ENCODE data around the gene MYOD1.

The MYOD1 gene

DNA sequence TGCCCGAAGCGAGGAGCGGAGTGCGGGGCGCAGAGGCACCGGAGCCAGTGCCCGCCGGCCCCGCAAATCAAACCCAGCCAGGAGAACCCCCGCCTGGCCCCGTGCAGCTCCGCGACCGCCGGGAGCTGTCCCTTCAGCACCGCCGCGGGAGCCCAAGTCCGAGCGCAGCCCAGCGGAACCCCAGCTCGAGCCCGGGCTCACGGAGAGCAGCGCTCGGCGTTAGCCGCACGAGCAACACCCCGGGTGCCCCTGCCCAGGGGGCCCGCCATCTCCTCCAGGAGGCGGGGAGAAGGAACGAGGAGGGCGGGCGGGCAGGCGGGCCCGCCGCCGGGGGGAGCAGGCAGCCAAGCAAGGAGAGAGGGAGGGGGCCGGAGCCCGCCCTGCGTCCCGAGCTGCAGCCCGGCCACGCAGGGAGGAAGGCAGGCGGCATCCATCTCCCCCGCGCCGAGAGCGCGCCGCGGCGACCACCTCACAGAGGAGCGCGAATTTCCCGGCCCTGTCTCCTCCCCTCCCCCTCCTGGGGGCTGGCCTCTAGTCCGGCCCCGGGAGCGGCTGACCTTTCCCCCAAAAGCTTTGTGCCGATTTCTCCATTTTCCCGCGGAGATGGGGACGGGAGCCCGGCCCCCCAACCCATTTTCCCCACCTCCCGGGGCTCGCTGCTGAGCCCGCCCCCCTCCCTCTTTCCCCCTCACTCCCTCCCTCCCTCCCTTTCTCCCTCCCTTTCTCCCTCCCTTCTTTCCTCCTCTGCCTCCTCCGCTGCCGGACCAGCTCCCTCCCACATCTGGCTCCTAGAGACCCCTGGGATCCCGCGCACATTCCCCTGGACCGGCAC, 15.8 kb downstream of the MYOD1 start:
- DNase-seq (ENCODE audit: low read depth): no peak

DNA sequence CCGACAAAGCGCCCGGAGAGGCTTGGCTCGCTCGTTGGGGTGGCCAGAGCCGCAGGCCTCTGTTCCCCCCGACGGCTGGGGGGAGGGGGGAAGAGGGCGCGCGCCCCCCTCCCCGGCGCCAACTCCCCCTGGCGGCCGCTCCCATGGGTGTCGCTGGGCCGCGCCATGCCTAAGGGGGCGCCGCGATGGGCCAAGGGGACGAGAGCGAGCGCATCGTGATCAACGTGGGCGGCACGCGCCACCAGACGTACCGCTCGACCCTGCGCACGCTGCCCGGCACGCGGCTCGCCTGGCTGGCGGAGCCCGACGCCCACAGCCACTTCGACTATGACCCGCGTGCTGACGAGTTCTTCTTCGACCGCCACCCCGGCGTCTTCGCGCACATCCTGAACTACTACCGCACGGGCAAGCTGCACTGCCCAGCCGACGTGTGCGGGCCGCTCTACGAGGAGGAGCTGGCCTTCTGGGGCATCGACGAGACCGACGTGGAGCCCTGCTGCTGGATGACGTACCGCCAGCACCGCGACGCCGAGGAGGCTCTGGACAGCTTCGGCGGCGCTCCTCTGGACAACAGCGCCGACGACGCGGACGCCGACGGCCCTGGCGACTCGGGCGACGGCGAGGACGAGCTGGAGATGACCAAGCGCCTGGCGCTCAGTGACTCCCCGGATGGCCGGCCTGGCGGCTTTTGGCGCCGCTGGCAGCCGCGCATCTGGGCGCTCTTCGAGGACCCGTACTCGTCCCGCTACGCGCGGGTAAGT, 16.6 kb downstream of the MYOD1 start:
- DNase-seq (ENCODE audit: low read depth): no peak

DNA sequence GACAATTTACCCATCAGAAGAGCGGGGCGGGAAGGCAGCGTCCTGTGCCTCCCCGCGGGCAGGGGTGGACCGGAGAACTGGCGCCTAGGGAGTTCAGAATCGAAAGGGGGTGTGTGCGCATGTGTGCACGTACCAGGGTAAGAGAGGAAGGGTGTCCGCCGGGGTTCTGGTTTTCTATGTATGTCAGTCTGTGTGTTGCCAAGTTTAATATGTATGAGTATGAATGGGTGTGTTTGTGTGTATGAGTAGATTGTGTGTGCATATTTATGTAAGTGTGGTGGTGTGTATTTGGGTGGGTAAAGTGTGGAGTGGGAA, 17.2 kb downstream of the MYOD1 start:
- DNase-seq (ENCODE audit: low read depth): no peak

DNA sequence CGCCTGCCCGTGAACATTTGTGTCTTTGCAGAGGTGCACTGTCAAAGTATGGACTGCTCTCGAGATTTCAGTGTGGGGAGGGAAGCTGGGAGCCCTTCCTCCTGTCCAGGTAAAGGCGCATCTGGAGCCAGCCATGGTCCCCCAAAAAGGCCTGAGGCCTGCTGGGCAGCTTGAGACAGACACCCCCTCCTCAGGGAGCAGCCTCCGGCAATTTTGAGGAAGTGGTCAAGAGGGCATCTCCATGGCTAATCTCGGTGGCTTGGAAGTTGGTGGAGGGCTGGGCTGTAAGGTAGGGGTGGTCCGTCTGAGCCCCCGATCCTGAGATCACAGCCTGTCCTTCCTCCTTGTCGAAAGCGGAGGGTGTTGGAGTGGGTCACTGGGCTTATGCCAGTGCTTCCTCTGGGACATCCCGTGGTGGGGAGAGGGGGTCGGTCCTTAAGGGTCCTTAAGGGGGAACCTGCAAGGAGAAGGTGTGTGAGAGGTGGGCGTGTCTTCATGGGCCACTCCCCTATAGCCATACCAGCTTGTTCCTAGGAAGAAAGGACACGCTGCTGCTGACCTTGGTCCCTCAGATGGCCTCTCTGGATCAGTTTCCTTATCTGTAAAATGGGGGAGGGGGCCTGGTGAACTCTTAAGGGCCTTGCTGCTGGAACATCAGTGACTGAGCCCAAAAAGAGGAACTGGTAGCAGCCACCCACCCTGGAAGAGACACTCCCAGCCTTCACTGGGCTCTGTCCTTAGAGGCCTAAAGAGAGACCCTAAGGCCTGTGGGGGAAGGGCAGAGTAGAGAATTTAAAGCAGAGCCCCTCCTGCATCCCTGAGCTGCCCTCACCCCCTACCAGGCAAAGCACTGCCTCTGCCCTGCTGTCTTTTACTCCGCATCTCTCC, 17.8 kb downstream of the MYOD1 start:
- no peak for DNase-seq (ENCODE audit: low read depth)

DNA sequence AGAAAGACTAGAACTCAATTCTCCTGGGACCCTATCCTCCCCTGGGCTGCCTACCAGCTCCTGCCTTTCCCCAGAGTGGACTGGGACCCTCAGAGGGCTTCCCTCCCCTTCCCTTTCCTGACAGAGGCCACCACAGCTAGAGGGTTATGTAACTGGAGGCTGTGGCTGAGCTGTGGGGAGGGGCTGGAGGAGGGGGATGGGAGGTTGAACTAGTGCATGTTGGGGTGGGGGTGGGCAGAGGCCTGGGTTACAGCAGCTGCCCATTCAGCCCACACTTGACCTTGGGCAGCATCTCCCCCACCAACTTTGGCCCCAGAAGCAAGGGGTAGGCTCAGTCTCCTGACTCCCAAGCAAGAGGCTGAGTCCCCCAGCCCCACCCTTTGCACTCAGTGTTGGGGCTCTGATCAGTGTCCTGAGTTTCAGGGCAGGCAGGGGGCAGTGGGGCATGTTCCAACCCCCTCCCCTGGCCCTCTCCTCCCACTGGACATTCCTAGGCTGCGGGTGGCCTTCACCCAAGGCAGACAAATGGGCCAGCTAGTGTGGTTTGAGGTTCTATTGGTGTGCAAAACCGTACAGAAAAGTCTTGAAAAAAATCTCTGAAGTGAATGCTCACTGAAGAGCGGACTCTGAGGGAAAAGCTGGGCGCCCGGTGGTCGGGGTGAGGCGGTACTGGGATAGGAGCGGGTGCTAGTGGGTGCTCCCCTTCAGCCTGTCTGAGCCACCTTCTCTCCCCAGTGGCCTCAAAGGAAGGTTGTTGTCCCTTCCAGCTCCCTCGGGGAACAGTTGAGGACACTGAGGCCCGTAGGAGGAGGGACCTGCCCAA, 19.0 kb downstream of the MYOD1 start:
- DNase-seq (ENCODE audit: low read depth): no peak

DNA sequence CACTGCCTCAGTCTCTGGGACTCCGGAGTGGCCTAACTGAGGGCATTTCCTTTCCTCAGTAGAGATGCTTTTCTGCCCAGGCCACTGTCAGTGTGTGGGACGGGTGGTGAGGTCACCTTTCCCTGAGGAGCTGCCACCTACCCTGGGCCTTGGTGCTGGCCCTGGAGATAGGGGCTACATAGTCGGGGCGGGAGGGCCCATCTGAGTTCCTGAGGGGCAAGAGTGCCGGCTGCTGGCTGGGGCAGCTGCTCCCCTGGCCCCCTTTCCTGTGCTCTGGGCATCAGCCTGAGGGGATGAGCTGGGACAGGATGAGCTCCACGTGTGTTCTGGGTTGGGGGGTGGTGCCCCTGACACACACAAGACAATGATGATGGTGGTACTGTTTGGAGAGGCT, 20.6 kb downstream of the MYOD1 start:
- no peak for DNase-seq (ENCODE audit: low read depth)

DNA sequence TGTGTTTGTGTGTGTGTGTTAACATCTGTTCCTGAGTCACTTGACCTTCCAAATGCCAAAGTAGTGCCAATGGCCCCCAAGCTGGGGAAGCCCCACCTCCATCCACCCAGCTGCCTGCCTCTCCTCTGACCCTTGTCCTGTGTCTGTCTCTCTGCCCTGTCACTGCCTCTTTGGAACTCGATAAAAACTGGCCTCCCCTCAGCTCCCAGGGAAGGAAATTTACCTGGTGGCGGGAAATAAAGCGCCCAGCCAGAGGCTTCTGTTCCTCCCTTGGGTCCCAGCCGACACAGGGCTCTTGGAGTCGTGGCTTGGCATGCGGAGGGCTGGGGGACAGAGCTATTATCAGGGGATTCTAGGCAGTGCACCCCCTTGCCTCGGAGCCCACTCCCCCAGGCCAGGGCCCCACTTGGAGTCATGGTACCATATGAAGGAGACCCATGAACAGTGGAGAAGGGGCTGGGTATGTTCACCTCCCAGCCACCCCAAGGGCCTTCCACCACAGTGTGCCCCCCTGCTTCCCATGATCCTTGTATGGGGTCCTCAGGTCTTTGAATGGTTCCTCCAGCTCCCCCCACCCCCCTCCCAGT, 21.4 kb downstream of the MYOD1 start:
- no peak for DNase-seq (ENCODE audit: low read depth)

DNA sequence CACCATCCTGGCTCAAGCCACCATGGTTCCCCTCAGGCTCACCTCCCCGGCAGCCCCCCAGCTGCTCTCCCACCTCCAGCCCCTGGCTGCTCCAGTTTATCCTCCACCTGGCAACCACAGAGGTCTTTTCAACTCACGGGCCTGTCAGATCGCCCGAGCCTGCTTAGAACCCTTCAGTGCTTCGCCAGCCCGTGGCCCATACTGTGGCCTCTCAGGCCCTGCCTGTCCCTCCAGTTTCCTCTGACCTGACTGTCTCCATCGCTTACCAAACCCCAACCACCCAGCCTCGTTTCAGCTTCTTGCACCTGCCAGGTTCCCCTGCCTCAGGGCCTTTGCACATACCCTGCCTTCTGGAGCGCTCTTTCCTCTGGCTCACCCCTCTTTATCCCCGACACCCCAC, 22.1 kb downstream of the MYOD1 start:
- DNase-seq (ENCODE audit: low read depth): no peak

DNA sequence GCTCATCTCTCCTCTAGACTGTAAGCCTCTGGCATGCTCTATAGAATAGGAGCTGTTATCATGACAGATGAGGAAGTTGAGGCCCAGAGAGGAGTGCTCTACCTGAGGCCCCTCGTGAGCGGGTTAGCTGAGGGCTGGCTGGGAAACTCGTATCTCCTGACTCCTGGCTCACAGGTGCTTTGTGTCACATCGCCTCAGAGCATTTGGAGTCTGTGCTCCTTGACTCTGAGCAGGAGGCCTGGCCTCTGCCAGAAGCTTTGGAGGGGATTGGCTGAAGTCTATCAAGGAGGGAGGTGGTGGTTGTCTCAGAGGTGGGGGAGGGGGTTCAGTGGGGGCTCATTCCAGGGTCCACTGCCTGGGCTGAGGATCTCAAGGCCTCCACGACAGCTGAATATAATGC, 22.6 kb downstream of the MYOD1 start:
- no peak for DNase-seq (ENCODE audit: low read depth)

DNA sequence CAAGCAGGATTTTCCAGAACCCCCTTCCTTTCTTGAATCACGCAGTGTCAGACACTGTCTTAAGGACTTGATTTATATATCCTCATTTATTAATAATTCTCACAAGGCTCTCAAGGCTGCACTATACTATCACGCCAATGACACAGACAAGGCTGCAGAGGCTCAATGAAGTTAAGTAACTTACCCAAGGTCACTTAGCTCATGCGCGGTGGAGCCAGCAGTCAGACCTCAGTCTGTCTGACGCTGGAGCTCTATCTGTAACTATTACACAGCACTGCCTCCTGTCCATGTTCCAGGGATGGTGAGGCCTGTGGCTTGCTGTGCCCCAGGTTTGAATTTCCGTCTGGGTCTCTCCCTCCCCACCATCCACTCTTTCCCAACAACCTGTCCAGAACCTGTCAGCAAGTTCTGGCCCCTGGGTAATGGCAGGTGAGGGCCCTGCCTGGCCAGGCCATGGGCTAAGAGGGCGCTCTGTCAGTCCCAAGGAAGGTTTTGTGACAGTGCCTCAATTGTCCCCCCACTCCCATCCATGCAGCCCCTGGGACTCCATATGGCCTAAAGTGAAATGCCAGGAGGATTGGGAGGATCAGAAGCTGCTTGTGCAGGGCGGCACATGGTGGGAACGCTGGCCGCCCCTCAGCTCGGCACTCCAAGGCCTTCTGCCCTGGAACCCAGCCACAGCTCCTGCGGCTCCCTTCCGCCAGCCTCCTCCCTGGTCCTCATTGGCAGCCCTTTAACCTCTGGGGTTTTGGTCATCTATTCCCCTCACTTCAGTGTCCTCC, 23.8 kb downstream of the MYOD1 start:
- DNase-seq (ENCODE audit: low read depth): no peak

DNA sequence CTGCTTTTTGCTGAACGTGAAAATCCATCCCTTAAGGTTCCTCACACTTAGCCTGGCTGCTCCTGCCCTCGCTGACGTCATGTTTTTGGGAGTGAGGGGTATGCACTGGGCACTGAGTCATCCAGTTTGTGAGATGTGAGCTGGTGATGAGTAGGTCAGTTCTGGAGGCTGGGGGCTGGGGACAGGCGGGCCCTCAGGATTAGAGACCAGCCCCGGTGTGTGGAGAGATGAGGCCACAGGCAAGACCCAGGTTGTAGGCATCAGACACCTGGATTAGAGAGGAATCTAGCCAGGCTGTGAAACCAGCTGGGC, 24.4 kb downstream of the MYOD1 start:
- no peak for DNase-seq (ENCODE audit: low read depth)

DNA sequence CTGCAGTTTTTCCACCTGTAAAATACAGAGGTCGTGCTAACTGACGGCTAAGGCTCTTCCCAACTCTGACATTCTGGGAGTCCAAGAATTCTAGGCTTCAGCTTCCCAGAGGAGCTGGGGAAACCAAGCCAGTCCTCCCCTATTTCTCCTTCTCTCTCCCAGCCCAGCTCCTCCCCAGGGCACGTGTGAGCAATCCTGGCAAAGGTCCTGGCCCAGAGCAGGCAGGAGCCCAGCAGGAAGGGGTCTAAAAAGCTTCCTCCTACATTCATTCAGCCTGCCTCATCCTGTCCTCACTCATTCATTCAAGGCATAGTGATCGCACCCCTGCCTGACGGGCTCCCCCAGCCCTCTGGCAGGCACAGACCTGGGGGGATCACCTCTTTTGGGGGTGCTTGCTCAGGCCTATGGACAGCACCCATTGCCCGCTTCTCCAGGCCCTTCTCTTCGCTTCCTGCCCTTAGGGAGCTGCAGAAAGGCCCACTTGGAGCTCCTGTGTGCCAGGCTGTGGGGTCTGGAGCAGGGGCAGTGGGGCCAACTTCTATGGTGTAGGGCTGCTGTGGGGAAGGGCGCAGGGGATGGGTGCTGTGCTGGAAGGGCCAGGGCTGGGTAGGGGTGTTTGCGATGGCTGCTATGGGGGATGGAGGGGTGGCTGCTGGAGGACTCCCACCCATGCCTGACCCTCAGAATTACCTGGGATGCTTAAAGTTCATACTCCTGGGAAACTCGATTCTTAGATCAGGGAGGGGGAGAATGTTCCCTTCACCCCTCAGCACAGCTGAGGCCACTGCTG, 25.0 kb downstream of the MYOD1 start:
- DNase-seq (ENCODE audit: low read depth): no peak

DNA sequence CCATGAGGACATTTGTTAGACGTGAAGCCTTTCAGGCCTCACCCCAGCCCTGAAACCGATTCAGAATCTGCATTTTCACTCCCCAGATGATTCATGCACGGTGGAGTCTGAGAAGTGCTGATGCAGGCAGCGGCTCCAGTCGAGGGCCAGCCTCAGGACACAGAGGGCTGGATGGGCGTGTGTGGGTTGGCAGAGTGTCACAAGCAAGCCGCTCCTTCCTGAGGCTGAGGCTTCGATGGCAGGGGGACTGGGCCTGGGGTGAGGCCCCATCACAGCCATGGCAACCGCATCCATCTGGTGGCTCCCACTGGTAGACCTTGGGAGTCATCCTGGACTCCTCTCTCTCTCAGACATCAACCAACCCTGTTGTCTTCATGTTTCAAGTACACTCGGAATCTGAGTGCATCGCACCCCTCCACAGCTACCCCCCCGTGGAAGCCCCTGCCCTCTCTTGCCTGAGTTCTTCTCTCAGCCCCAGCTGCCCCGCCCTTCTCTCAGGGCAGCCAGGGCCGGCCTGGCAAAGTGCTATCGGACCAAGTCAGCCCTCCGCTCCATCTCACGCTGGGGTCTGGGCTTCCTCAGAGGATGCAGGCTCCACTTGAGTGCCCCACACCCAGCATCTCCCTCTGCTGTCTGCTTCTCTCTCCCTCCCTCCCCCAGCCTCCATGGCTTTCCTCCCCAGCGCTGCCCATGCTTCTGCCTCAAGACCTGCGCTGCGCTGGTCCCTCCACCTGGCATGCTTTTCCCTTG, 25.8 kb downstream of the MYOD1 start:
- DNase-seq (ENCODE audit: low read depth): no peak

DNA sequence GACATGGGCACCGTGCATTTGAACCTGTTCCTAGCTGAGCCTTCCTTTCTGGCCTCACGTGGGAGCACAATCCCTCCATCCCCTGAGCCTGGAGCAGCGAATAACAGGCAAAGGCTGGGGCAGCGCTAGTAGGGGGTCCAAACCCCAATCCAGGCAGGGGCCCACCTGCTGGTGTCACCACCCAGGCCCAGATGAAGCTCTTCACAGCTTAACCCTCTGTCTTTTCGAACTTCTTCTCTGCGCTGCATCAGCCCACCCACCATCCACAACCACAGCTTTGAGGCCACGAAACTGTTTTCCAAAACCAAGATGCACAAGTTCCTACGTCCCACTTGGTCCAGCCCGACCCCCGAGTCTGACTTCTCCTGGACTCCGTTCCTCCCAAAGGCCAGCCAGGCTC, 26.7 kb downstream of the MYOD1 start:
- DNase-seq (ENCODE audit: low read depth): no peak

DNA sequence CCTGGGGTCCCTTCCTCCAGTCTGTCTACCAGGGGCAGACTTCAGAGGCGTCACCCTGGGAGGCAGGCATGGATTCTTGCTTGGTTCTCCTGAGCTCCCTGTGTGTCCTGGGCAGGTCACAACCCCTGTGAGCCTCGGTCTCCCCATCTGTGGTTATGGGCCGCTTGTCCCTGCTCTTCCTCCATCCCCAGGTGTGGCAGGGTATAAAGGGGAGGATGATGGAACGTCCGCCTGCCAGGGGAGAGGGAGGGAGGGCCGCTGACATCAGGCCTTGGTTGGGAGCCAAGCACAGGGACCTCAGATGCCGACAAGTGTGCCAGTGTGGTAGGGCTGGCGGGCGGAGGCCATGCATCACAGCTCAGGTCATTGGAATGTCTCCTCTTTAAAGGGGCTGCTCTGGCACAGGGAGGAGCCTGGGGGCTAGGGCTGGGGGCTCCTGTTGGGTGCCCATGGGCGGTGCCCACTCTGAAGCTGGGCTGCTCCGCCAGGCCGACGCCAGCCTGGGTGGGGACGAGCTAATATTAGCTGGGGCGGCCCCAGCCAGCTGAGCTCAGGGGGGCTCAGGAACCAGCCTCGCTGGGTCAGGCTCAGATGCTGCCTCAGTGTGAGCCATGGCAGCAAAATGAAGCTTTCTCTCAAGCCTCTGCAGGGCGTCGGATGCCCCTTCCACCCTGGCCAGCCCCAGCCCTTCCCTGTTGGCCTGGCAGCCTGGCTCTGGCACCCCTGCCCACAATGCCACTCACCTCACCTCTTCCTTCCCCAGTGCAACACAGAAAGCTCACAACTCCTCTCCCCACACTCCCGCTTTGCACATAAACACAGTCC, 28.0 kb downstream of the MYOD1 start:
- DNase-seq (ENCODE audit: low read depth): no peak

DNA sequence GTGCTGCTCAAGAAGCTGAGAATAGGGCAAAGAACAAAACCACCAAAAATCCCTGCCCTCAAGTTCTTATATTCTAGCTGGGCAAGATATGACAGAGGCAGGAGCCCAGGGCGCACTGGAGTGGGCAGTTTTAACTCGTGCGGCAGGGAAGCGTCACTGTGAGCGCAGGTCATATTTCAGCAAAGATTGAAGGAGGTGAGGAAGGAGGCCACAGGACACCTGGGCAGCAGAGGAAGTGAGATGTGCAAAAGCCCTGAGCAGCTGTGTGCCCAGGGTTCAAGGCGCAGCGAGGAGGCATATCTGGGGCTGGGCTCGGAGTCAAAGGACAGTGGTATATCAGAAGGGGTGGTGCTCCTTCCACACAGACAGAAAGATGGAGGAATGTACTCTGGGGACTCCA, 28.7 kb downstream of the MYOD1 start:
- no peak for DNase-seq (ENCODE audit: low read depth)

DNA sequence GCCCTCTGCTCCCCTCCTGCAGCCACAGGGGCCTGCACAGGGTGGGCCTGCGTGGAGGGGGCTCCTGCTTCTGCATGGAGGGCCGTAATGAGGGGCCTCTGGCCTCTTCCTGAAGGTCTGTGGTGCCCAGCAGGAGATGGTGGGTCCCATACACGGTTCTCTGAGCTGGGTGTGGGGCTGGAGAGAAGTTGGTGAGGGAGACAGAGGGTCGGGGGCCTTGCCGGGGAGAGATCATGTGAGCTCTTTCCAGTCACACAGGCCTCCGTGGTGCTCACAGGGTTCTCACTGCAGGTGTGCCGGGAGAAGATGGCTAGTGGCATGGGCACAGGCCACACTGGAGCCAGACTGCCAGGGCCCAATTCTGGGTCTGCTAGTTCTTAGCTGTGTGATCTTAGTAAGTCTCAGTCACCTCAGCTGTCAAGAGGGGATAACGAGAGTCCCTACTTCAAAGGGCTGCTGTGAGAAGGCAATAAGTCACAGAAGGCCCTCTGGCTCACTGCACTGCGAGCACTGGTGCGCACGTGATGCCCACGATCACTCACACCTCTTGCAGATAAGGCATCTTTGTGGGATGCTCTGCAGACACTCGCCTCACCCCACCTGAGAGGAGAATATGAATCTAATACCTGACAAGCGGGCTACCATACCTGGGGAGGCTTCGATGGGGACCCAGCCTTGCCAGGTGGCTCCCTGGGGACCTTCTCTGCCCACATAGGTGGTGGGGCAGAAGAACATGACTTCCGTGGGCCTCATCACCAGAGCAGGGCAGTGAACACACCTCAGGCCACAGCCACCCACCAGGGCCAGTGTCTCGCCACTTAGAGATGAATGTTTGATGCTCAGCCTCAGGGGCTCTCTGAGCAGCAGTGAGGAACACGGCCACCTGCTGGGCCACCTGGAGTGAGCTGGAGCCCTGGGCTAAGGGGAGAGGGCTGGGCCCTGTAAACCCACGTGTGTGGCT, 29.7 kb downstream of the MYOD1 start:
- DNase-seq (ENCODE audit: low read depth): no peak
